Heart right ventricle (tissue), 16 donors: ENCODE results near the gene GSDME. TPM values are rescaled to one million over a fixed set of nuclear protein-coding genes. Genes with fewer than 3 reads are reported as not detected.
A peak's percentile ranks its signal among the peaks of the same experiment; 100 is the strongest.

ENCODE experiments used
- ATAC-seq, 8 donors: fragments of 200-7000 bp; cut with Tn5 transposase; one replicate each; pipeline ENCODE4 v1.9.1; 2020; ENCODE audit warnings: mild to moderate bottlenecking in 8 of 8, moderate library complexity in 8 of 8, moderate number of reproducible peaks in 1 of 8
- DNase-seq, 2 donors: peaks; one replicate each; pipeline ENCODE4 v3.0.0-alpha.2; 2020
- H3K27ac ChIP-seq, 10 donors: fragments of 200-600 bp; sonication (generic) in 2 of 10; one replicate each; pipeline versions ENCODE4 v1.5.0 to v1.8.0; 2020 to 2022; ENCODE audit warnings: mild to moderate bottlenecking in 3 of 10
- H3K27me3 ChIP-seq, 7 donors: fragments of 200-600 bp; one replicate each; pipeline ENCODE4 v1.8.0; 2021 to 2022; ENCODE audit warnings: mild to moderate bottlenecking in 2 of 7
- H3K36me3 ChIP-seq, 9 donors: fragments of 200-600 bp; sonication (generic) in 1 of 9; one replicate each; pipeline versions ENCODE4 v1.5.0 to v1.8.0; 2020 to 2022; ENCODE audit warnings: mild to moderate bottlenecking in 2 of 9
- H3K4me1 ChIP-seq, 9 donors: fragments of 200-600 bp; sonication (generic) in 1 of 9; one replicate each; pipeline versions ENCODE4 v1.5.0 to v1.8.0; 2020 to 2022; ENCODE audit warnings: mild to moderate bottlenecking in 4 of 9
- H3K4me3 ChIP-seq, 10 donors: fragments of 200-600 bp; sonication (generic) in 2 of 10; one replicate each; pipeline versions ENCODE4 v1.5.0 to v1.8.0; 2020 to 2022; ENCODE audit warnings: mild to moderate bottlenecking in 7 of 10, moderate library complexity in 2 of 10
- H3K9me3 ChIP-seq, 11 donors: fragments of 200-600 bp in 10 of 11; sonication (generic) in 2 of 11; one replicate each; pipeline versions ENCODE4 v1.5.0 to v1.8.0; 2013 to 2022; ENCODE audit warnings: mild to moderate bottlenecking in 2 of 11, control low read depth in 1 of 11, moderate library complexity in 1 of 11
- CTCF ChIP-seq, 9 donors: fragments of 200-600 bp; sonication (generic) in 2 of 9; IDR thresholded peaks; one replicate each; pipeline versions ENCODE4 v1.5.0 to v1.8.0; 2021 to 2022; ENCODE audit warnings: antibody characterized with exemption in 9 of 9, mild to moderate bottlenecking in 5 of 9, moderate library complexity in 1 of 9
- WGBS, 2 donors: extraction: QIAGEN DNeasy Blood & Tissue Kit; methylation state at CpG; one replicate each; pipeline ENCODE4 v1.1.7; 2013; ENCODE audit warnings: inconsistent platforms in 1 of 2; 5-methylcytosine and 5-hydroxymethylcytosine counted together
- intact Hi-C, 10 donors: fragments of 100-400 bp; cut with DNase I; formaldehyde crosslinking; loops; one replicate each; pipeline versions ENCODE4 v1.11.1 to v1.14.2; 2022
- polyA plus RNA-seq, 2 donors: library from polyadenylated mRNA; stranded (reverse); fragments of 200-250 nt; gene quantifications; one replicate each; pipeline ENCODE4 v1.2.3, GENCODE V29; 2013
- total RNA-seq, 10 donors: library from RNA; stranded (reverse); fragmentation: NEBNext Ultra II Directional in 3 of 10; extraction: Animal tissue kit (Norgen Biotek cat#: 25700) in 3 of 10; gene quantifications; one replicate each; pipeline versions ENCODE4 v1.2.1 to v1.2.4, GENCODE V29; 2021 to 2023
- donor health status: Arrhythmogenic right ventricular cardiomyopathy.
- donor health status: ischemic (EF 13 %, LVEDD 7.1; RV severe dilation, severe dysfunction).
- donor health status: healthy with polysubstance abuse.
- donor health status: DM: no; HTN: yes; CAD: no.
- donor health status: DM: no; HTN: no; CAD: no.
- donor health status: ischemic (EF 25% LVEDD 6.9; RV normal size, moderate dysfunction).
- donor health status: ischemic (EF 25% LVEDD 5.7; RV mildly dilated, moderate dysfunction).
- donor health status: healthy.
- donor health status: DM: yes; HTN: yes; CAD: no.
- donor health status: Ischemic cardiomyopathy.
- donor health status: ischemic (EF 35%, LVEDD 5.7; RV mildly dilated, moderate dysfunction).
- donor health status: nonischemic (EF 11% LVEDD 7.7; RV severe dilation, severe dysfunction).
- donor health status: DM: yes; HTN: yes; CAD: no.
- donor health status: PGD.
- donor health status: ischemic (EF 29% LVEDD 5.4; RV normal size, mild dysfunction).
- donor health status: nonischemic (EF 23%, LVEDD 6.1; RV moderate dilation, normal function).

Gene GSDME
- total and polyA plus RNA-seq, 12 donors = 2.8 to 11.9 (median 5.8) TPM

- DNase-seq (no peak), ATAC-seq (no peak)
- Histone ChIP-seq H3K27ac (no peak overlapping the region), H3K4me1 (peaks cover 0 to 16% (median 0%) of the 10 kb centered on the region in 9 donors), H3K9me3 (no peaks in the 10 kb centered on the region), H3K4me3 (no peak overlapping the region), H3K36me3 (no peaks in the 10 kb centered on the region), H3K27me3 (no peaks in the 10 kb centered on the region)
- intact Hi-C loops = loop anchor here in 7 of 10 donors (5.0 to 10.0 kb wide), 6 partner anchors 265 to 1105 kb away; no protein-coding TSS in a partner anchor
- TF ChIP-seq CTCF (IDR thresholded peaks at IDR 0.05) = no peak
These were observed 87.2 kb downstream of the GSDME start for GRCh38 chr7:24669971-24670591.

GRCh38 chr7:24668927-24669635 lies 88.2 kb downstream of the GSDME start:
- intact Hi-C loops = loop anchor here in 7 of 10 donors (5.0 to 10.0 kb wide), 6 partner anchors 264 to 1104 kb away; no protein-coding TSS in a partner anchor
- no peaks in the 10 kb centered on the region for H3K9me3 ChIP-seq
- DNase-seq = no peak
- TF ChIP-seq CTCF (IDR thresholded peaks at IDR 0.05) = no peak
- H3K4me3 ChIP-seq = no peak overlapping the region
- H3K36me3 ChIP-seq = no peaks in the 10 kb centered on the region
- ATAC-seq = peak in 1 of 8 donors; percentile 71
- H3K27ac ChIP-seq = no peak overlapping the region
- WGBS, 2 donors = 43 to 44% methylated on average over 3 of the region's 3 CpGs
- peaks cover 0 to 16% (median 0%) of the 10 kb centered on the region in 9 donors for H3K4me1 ChIP-seq
- H3K27me3 ChIP-seq = no peaks in the 10 kb centered on the region

- intact Hi-C loops = loop anchor here in 8 of 10 donors (2.0 to 10.0 kb wide), 7 partner anchors 261 to 1101 kb away; no protein-coding TSS in a partner anchor
- ATAC-seq = peak in 1 of 8 donors; percentile 29
- Histone ChIP-seq H3K27ac (no peak overlapping the region), H3K4me3 (no peak overlapping the region), H3K36me3 (no peaks in the 10 kb centered on the region), H3K4me1 (peaks cover 0 to 16% (median 0%) of the 10 kb centered on the region in 9 donors), H3K27me3 (no peaks in the 10 kb centered on the region), H3K9me3 (no peaks in the 10 kb centered on the region)
- peak in 1 of 2 donors; percentile 24 for DNase-seq
- TF ChIP-seq CTCF (IDR thresholded peaks at IDR 0.05) = peak; percentile 34 to 76 (median 68)
- WGBS, 2 donors = 26 to 30% methylated on average over 4 of the region's 4 CpGs
These were observed 91.5 kb downstream of the GSDME start for GRCh38 chr7:24665564-24666294.

- no peak overlapping the region for H3K4me3 ChIP-seq
- ATAC-seq (no peak), DNase-seq (no peak)
- H3K36me3 ChIP-seq = no peaks in the 10 kb centered on the region
- 67 to 69% methylated on average over 2 of the region's 2 CpGs for WGBS, 2 donors
- H3K27ac ChIP-seq = no peak overlapping the region
- TF ChIP-seq CTCF (IDR thresholded peaks at IDR 0.05) = no peak
- no peaks in the 10 kb centered on the region for H3K27me3 ChIP-seq
- H3K4me1 ChIP-seq = no peaks in the 10 kb centered on the region
- intact Hi-C loops = loop anchor here in 6 of 10 donors (5.0 to 10.0 kb wide), 5 partner anchors 256 to 1096 kb away; no protein-coding TSS in a partner anchor
- no peaks in the 10 kb centered on the region for H3K9me3 ChIP-seq
These were observed 96.7 kb downstream of the GSDME start for GRCh38 chr7:24660546-24660945.
